ENCODE measurements around the gene ADAMTS19.
"Not testable (repeated sequence)": the region's sequence is repeated elsewhere in the genome, so short reads cannot be mapped to it uniquely, and the experiment has no call there.

The ADAMTS19 gene

DNA sequence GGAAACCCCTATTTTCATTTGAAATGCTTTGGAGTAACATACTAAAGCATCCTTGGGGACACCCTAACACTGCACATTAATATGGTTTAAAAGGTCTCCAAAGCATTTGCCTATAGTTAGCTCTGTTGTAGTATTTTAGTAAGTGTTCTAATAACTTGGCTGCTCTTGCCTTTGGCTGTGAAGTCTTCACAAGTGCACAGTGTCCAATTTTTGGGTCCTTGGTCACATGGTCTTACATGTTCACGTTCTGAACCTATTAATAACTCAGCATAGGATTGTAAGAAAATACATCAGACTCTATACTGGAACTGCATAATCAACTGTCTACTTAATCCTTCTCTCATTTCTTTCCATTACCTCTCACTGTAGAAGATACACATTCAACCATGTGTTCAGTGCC, 17.4 kb downstream of the ADAMTS19 start:
- no peak for DNase-seq

DNA sequence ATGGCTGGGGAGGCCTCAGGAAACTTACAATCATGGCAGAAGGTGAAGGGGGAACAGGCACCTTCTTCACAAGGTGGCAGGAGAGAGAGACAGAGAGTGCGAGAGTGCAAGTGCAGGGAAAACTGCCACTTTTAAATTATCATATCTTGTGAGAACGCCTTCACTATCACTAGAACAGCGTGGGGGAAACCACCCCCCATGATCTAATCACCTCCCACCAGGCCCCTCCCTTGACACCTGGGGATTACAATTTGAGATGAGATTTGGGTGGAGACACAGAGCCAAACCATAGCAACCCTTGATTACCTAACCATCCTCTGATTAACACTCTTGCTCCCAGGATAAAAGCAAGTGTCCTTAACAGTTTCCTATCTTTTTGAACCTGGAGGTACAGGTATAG, 21.1 kb downstream of the ADAMTS19 start:
- no peak for DNase-seq

DNA sequence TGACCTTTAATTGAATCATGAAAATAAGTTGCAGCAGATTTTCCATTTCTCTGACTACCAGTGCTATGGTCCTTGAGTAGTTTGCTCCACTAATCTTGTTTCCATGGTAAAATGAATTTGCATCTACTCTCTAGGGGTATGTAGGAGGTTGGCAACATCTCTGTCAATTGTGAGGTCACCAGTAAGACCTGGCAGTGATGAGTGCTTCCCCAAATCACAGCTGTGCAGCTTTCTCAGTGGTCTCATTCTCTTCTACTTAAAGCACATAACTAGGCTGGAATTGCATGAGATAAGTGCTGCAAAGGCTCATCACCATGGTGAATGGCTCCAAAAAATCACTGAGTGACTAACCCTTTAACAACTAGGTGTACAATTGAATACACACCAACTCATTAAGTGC, 36.3 kb downstream of the ADAMTS19 start:
- no peak for DNase-seq

DNA sequence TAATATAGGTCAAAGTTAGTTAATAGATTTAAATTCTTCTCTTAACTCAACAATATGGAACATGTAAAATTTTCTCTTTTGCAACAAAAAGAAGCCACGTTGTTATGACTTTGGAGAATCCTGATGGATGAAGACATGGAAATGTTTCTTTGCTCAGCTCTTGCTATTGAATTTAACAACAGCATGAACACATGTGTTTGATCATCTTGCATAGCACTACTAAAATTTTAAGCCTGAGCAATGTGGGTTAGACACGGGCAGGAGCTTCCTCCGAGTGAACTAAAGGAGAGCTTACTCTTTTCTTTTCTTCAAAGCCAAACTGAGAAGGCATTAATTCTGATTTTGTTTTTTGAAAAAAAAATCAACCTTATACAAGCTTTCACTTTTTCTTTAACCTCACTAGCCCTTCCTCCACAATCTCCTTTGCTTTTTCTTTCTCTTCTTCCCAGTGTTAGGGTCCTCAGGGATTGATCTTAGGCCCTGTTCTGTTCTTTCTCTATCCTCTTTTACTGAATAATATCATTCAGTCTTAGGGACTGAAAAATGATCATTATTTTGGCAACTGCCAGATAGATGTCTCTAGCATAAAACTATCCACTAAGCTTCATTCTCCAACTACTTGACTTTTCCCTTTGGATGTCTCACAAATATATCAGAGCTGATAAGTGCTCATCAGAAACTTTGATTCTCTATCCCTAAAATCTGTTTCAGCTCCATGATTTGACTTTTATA, 36.9 kb downstream of the ADAMTS19 start:
- no peak for DNase-seq

DNA sequence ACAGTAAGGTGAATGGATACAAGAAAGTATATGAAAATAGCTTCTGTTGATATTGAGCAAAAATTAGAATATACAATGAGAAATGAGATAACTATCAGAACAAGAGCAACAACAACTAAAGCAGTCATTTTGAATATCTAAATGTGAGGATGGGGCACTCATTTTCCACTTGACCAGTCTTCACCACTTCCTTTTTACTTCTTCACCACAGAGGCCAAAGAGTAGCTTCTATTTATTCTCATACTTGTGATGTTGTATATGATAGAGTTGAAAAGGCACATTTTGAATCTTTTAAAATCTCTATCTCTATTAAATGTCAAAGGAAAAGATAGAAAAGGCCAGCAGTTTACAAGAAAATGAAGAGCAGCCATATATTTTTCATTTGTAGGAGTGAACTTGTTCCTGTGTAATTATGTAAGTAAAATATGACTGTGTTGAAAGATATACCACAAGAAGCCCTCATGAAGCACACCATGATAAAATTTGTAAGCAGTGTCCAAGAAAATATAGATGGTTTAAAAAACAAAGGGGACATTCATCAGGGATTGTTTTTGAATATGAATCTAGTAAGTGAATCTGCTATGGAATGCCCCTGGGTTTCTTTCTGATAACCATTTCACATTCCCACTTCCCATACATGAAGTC, 39.2 kb downstream of the ADAMTS19 start:
- no peak for DNase-seq

DNA sequence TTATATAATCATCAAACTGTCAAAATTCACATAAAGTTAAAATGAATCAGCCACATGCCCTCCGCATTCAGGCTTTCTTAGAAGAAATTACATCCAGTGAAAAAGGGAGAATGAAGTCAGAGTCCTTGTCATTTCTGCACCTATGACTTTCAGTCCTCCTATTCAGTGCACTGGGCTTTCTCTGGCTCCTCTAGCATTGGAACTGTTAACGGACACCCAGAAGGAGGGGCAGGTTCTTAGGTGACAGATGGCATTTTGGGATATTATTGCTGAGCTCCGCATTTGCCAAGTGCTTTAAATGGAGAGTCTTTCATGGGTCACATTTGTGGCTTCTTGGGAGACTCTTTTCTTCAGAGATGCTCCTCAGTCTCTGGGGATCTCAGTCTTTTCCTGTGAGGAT, 40.0 kb downstream of the ADAMTS19 start:
- DNase-seq: no peak

DNA sequence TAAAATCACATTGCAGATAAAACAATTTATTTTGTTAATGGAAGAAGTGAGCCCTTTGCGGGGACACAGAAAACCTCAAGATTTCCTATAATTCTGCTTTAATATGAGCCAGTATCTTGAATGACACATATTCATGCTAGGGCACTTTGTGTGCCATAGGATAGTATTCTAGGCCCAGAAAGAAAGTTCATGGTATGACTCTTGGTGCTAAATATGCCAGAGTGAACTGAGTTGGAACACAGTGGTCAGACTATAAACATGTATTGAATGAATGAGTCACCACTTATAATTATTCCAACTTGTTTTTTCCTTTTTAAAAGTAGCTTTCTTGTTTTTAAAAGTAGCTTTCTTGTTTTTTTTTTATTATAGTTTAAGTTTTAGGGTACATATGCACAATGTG, 46.0 kb downstream of the ADAMTS19 start:
- DNase-seq: no peak

DNA sequence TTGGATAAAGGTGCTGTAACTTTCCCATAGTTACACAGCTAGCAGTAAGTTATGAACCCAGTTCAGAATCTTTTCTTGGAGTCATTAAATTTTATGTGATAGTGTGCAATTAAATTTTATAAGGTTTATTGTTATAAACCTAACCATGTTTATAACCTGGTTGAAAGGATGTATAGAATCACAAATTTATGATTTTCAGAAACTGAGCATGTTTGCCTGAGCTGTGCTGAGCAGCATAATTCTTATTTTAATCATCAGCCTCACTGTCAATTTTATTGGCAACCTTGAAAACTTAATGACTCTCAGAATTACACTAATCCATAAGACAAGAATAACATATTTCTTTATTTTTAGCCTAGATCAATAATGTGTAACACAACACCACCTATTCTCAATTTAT, 46.9 kb downstream of the ADAMTS19 start:
- no peak for DNase-seq

DNA sequence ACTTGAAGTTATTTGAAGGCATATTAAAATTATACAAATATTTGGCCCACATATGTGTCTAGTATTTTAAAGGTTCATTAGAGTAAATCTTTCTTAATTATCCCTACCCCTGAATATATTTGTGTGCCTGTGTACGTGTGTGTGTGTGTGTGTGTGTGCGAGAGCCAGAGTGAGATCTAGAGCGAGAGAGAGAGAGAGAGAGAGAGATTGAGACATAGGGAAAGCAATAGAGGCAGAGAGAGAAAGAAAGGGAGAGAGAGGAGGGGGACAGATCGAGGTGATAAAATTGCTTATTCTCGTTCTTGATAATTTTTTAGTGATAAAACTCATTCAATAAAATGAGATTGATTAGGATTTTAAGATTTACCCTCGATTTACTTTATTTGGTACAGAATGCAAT, 47.4 kb downstream of the ADAMTS19 start:
- no peak for DNase-seq

DNA sequence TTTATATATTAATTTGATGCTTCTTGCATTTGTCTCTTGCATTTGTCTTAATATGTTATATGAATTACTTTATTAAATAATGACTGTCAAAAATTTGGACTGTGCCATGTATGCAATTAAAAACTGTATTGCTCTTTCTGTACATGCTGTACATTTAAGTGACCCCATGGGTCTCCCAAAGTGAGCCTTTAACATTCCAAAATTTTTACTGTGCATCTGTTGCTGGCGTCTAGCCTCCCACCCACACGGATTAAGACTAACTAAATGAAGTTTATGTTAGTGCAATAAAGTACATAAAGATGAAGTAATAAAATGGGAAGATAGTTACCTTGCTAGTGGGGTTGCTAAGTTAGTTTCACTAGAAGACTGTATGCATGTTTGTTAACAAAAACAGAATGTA, 48.5 kb downstream of the ADAMTS19 start:
- no peak for DNase-seq

DNA sequence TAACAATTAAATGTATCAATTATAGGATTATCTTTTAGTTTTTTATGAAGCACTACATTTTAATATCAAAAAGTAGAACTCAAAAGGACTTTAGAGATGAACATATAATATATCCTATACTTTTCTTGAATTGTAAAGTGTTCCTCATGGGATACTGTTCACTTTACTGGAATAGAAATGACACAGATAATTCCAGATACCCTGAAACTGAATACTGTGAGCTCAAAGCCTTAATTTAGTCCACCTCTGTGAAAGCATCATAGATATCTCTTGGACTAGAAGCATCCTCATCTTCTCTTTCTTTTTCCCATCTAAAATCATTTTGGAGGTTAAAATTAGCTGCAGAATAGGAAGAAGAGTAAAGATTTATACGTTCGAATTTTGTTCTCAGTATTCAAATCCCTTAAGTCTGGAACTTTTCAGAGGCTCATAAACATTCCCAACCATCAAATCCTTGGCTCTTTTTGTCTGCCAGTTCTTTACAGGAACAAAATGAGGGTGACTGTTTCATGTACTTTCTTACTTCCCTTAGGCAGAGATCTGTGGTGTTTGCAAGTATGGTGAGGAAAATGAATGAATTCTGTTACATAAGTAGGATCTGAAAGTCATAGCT, 49.4 kb downstream of the ADAMTS19 start:
- no peak for DNase-seq

DNA sequence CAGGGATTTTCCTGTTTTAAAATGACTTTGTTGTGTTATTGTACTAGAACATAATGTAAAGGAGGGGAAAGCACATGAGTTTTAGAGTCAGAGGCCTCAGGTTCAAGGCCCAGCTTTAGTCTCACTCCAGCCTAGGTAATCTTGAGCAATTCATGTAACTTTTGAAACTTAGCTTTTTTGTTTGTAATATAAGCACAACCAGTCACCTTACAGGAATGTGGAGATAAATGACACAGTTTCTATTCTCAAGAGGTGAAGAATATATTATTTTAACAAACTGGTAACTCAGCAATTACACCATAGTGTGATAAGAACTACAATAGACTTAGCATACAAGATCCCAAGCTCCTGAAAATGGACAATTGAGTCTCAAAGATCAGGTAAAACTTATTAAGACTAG, 51.2 kb downstream of the ADAMTS19 start:
- DNase-seq: no peak

DNA sequence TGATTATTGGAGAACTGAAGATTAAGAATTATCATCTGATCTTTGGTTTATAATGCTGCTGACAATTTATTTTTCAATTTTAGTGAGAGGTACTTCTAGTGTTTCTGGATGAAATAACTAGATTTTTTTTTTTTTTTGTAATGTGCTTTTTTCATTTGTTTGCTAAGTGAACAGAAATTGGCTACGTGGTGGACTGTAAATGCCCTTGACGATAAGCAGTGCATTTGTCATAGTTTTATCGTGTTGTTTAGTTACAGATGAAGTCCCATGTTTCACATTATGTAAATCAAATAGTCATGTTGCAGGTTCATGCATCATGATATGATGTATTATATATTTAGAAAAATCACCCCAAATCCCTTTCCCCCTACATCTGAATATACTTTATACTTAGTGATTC, 81.0 kb downstream of the ADAMTS19 start:
- DNase-seq: no peak

DNA sequence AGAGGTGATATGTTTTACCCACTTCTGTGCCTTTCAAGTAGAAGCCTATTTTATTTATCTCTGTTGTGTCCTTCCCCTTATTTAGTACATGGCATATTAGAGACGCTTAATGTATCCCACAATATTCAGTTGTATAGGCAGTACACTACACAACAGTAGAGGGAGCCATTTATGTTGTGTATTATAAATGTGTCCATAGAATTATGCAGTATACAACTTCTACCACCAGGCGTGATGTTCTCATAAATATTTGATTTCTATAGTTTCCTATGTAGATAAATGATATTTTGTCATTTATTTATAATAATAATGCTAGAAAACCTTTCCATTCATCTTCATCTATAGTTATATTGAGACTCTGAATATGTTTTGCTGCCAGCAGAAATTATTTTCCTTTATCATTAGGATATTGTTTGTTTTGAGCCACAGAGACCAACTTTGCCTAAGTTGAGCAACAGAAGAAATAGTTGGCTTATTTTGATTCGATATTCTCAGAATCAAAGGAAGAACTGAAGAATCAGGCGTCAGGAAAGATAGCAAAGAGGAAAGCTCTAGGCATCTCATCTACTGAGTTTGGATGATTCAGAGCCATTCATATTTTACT, 81.7 kb downstream of the ADAMTS19 start:
- DNase-seq: no peak

DNA sequence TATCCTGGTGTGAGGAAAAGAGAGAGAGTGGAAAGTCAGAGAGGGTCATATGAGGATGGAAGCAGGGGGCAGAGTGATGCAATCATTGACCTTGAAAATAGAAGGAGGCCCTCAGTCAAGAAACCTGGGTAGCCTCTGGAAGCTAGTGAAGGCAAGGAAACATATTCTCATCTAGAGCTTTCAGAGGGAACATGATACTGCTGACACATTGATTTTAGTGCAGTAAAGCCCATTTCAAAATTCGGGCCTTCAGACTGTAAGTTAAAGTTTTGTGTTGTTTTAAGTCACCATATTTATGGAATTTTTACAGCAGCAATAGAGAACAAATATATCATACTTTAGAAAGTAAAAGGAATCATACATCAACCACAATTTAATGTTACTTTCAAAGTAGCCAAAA, 87.0 kb downstream of the ADAMTS19 start:
- DNase-seq: no peak

DNA sequence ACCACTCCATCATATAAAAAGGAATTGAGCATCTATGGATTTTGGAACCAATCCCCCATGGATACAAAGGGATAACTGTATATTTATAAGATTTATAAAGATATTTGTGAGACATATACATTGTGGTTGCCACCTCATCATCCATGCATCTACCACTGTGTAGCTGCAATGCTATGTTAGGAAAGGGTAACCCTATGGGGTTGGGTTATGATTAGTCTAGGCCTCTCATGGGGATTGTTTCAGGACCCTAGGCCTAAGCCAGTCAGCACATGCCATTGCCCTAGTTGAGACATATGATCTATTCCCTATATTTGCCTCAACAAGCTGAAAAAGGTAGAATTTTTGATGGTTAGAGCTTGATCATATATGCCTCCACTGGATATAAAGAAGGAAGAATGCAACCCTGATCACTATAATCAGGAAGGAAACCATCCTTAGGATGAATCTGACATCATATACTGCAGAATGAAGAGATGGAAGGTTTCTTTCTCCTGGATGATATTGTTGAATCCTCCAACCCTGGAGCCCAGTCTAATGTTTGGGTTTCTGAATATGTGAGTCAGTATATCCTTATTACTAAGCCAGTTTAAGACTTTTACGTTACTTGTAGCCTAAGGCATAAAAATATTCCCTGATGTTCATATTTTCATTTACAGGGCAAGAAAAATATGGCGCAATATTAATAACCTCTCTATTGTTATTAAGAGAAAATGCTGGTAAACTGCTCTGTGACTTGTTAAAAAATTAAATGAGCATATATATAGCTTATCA, 94.2 kb downstream of the ADAMTS19 start:
- no peak for DNase-seq

DNA sequence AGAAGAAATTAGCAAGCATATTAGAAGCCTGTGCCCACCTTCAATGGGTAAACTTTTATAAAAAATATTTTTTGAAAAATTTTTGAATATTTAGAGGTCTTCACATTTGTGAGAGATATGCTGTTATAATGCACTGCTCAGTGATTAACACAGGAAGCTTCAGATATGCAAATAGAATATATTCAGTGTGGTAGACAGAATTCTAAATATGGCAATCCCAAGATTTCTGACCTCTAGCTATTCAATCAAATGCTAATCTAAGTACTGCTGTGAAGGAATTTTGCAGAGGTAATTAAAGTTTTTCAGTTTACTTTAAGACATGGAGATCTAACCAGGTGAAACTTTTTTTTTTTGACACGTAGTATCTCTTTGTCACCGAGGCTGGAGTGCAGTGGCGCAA, 103.5 kb downstream of the ADAMTS19 start:
- DNase-seq: no peak

DNA sequence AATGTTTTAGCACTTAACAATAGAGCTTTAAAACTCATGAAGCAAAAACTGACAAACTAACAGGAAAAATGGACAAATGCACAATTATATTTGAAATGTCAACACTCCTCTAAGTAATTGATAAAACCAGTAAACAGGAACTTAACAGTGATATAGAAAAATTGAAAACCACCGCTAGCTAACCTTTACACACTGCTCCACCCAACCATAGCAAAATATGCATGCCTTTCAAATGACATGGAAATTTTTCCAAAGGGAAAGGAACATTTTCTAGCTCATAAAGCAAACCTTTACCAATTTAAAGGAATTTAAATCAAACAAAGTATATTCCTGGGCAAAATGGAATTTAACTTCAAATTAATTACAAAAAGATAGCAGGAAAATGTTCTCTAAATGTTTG, 109.2 kb downstream of the ADAMTS19 start:
- no peak for DNase-seq

DNA sequence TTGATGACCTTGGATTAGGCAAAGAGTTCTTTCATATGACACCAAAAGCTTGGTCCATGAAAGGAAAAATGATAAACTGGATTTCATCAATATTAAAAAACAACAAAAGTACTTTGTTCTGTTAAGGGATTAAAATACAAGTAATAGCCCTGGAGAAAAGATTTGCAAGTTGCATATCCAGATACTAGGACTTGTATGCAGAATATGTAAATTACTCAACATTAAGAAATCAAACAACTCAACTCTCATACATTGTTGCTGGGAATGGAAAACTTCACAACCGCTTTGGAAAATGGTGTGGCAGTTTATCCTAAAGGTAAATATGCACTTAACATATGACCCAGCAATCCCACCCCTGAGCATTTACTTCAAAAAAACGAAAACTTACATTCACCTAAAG, 112.0 kb downstream of the ADAMTS19 start:
- no peak for DNase-seq

DNA sequence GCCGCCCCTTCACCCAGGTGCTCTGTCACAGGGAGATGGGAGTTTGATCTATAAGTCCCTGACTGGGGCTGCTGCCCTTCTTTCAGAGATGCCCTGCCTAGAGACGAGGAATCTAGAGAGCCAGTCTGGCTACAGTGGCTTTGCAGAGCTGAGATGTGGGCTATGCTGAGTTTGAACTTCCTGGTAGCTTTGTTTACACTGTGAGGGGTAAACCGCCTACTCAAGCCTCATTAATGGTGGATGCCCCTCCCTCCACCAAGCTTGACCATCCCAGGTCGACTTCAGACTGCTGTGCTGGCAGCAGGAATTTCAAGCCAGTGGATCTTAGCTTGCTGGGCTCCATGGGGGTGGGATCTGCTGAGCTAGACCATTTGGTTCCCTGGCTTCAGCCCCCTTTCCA, 124.4 kb downstream of the ADAMTS19 start:
- not testable (repeated sequence) for DNase-seq

DNA sequence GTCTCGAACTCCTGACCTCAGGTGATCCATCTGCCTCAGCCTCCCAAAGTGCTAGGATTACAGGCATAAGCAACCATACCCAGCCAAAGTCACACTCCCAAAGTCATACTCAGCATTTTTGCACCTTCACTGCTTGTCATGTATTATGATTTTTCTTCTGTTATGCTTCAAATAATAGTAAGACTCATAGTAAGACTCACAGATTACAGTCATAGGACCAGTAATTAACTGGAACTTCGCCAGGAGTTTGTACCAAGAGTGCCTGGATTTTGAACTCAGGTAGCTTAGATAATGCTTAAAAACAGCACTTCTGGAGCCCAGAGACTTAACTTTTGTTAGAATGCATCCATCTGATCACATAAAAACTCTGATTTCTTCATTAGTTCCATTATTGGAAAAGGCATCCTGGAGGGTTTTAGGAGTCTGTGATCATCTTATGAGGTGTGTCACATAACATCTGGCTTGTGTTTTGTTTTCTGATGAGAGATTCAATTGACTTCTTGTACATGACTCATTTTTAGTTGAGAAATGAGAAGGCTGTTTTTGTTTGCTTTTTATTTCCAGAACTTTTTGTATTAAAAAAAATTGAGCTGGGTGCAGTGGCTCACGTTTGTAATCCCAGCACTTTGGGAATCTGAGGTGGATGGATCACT, 131.5 kb downstream of the ADAMTS19 start:
- no peak for DNase-seq

DNA sequence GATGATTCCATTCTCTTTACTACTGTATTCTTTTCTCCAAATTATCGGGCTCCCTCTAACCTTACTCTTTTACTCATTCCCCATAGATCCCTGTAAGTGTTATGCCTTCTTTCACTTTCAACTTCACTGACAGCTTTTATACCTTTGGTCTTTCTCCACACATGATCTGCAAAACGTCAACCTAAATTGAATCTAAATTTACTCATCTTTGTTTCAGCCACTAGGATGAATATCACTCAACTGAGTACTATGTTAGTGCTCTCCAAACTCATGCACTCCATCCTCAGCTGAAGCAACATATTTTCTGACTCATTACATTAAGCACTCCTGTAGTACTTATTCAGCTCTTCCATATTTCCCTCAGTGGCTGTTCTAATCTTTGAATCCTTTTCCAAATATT, 133.4 kb downstream of the ADAMTS19 start:
- DNase-seq: no peak

DNA sequence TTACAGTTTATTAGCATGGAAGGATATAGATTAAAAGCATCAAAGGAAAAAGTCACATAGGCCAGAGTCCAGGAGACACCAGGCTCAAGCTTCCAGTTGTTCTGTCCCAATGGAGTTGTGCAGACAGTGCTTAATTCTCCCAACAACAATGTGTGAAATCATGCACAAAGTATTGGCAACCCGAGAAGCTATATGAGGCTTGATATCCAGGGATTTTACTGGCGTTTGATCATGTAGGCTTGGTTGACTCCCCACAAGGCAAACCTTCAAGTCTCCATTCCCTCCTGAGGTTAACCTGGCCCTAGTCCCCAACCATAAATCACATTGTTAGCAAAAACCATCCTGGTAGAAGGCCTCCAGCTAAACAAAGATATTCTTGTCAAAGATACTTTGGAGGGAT, 141.5 kb downstream of the ADAMTS19 start:
- DNase-seq: no peak
